HCT116 (cell line): Measurements from ENCODE around the gene ST3GAL5.

Experiments used
- EGR1 ChIP-seq: IDR thresholded peaks from 2 replicates; pipeline ENCODE4 v1.6.1; 2012; ENCODE audit warnings: low read depth
- ELF1 ChIP-seq: IDR thresholded peaks from 2 replicates; pipeline ENCODE4 v1.6.1; 2012; ENCODE audit warnings: low read depth, borderline replicate concordance
- EZH2 ChIP-seq: fragments of 200-600 bp; sonication (generic); IDR thresholded peaks from 2 replicates; pipeline ENCODE4 v1.6.1; 2017; ENCODE audit warnings: antibody characterized with exemption, mixed run types
- EZH2phosphoT487 ChIP-seq: fragments of 200-600 bp; IDR thresholded peaks from 2 replicates; pipeline ENCODE4 v1.6.1; 2018; ENCODE audit warnings: antibody characterized with exemption, borderline replicate concordance
- POLR2A ChIP-seq: IDR thresholded peaks from 2 replicates; pipeline ENCODE4 v1.7.0; 2011; ENCODE audit warnings: borderline replicate concordance; ENCODE audit not compliant: insufficient read depth, insufficient read length; ENCODE audit errors: extremely low read depth
- POLR2AphosphoS5 ChIP-seq: IDR thresholded peaks from 2 replicates; pipeline ENCODE4 v1.6.1; 2011; ENCODE audit warnings: mild to moderate bottlenecking, low read depth, low read length, moderate library complexity
- SIN3A ChIP-seq: IDR thresholded peaks from 2 replicates; pipeline ENCODE4 v1.6.1; 2012; ENCODE audit warnings: low read depth
- SP1 ChIP-seq: IDR thresholded peaks from 2 replicates; pipeline ENCODE4 v1.6.1; 2012; ENCODE audit warnings: low read depth
- YY1 ChIP-seq: IDR thresholded peaks from 2 replicates; pipeline ENCODE4 v1.6.1; 2011; ENCODE audit warnings: low read length, low read depth, moderate library complexity, mild to moderate bottlenecking; ENCODE audit not compliant: insufficient replicate concordance; ENCODE audit errors: extremely low read depth
- ZFX ChIP-seq: fragments of 450-650 bp; IDR thresholded peaks from 2 replicates; pipeline ENCODE4 v1.6.1; 2017
- TF ChIP-seq, protein P1 (sequence below), 3 experiments: fragments of 200-600 bp in 1 of 3; sonication (generic) in 1 of 3; IDR thresholded peaks in 2 of 3; conservative IDR thresholded peaks in 1 of 3; 2 replicates each; pipeline ENCODE4 v1.5.1; 2012 to 2017; ENCODE audit warnings: low read depth in 2 of 3, low read length in 2 of 3, antibody characterized with exemption in 1 of 3, borderline replicate concordance in 1 of 3, control low read depth in 1 of 3, mild to moderate bottlenecking in 1 of 3, mixed read lengths in 1 of 3, mixed run types in 1 of 3, moderate library complexity in 1 of 3; ENCODE audit not compliant: insufficient read depth in 1 of 3
- TF ChIP-seq, protein P2 (sequence below): IDR thresholded peaks from 2 replicates; pipeline ENCODE4 v1.6.1; 2012; ENCODE audit warnings: low read depth
- TF ChIP-seq, protein P3 (sequence below): IDR thresholded peaks from 2 replicates; pipeline ENCODE4 v1.6.1; 2012

DNA sequence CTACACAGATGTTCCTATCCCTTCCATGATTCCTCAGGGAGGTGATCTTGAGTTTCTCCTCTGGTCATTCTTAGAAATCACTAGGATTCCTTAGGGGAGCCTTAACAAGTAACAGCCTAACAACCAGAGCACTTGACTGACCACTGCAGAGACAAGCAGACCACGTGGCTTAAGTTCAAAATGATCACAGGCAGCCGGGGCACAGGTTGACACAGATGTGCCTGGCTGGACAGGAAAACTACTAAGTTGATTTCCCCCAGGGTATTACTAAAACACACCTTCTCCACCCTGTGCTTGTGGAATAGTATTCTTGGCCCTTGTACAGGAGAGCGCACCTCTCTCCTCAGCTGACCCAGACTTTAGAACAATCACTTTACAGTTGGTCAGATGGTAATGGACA lies 29.9 kb downstream of the ST3GAL5 start:
- TF ChIP-seq, protein P1, sequence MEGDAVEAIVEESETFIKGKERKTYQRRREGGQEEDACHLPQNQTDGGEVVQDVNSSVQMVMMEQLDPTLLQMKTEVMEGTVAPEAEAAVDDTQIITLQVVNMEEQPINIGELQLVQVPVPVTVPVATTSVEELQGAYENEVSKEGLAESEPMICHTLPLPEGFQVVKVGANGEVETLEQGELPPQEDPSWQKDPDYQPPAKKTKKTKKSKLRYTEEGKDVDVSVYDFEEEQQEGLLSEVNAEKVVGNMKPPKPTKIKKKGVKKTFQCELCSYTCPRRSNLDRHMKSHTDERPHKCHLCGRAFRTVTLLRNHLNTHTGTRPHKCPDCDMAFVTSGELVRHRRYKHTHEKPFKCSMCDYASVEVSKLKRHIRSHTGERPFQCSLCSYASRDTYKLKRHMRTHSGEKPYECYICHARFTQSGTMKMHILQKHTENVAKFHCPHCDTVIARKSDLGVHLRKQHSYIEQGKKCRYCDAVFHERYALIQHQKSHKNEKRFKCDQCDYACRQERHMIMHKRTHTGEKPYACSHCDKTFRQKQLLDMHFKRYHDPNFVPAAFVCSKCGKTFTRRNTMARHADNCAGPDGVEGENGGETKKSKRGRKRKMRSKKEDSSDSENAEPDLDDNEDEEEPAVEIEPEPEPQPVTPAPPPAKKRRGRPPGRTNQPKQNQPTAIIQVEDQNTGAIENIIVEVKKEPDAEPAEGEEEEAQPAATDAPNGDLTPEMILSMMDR (IDR thresholded peaks at IDR 0.05 in 2 of 3, conservative IDR thresholded peaks at IDR 0.05 in 1 of 3; ENCODE audit: borderline replicate concordance in 1 of 3, insufficient read depth in 1 of 3, low read depth in 2 of 3, low read length in 2 of 3): no peak
- TF ChIP-seq EGR1: no peak
- TF ChIP-seq POLR2A: no peak
- TF ChIP-seq SIN3A: no peak
- TF ChIP-seq POLR2AphosphoS5: no peak
- TF ChIP-seq EZH2: no peak
- no peak for TF ChIP-seq ELF1
- TF ChIP-seq, protein P2, sequence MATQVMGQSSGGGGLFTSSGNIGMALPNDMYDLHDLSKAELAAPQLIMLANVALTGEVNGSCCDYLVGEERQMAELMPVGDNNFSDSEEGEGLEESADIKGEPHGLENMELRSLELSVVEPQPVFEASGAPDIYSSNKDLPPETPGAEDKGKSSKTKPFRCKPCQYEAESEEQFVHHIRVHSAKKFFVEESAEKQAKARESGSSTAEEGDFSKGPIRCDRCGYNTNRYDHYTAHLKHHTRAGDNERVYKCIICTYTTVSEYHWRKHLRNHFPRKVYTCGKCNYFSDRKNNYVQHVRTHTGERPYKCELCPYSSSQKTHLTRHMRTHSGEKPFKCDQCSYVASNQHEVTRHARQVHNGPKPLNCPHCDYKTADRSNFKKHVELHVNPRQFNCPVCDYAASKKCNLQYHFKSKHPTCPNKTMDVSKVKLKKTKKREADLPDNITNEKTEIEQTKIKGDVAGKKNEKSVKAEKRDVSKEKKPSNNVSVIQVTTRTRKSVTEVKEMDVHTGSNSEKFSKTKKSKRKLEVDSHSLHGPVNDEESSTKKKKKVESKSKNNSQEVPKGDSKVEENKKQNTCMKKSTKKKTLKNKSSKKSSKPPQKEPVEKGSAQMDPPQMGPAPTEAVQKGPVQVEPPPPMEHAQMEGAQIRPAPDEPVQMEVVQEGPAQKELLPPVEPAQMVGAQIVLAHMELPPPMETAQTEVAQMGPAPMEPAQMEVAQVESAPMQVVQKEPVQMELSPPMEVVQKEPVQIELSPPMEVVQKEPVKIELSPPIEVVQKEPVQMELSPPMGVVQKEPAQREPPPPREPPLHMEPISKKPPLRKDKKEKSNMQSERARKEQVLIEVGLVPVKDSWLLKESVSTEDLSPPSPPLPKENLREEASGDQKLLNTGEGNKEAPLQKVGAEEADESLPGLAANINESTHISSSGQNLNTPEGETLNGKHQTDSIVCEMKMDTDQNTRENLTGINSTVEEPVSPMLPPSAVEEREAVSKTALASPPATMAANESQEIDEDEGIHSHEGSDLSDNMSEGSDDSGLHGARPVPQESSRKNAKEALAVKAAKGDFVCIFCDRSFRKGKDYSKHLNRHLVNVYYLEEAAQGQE: no peak
- no peak for TF ChIP-seq EZH2phosphoT487
- no peak for TF ChIP-seq ZFX
- TF ChIP-seq, protein P3, sequence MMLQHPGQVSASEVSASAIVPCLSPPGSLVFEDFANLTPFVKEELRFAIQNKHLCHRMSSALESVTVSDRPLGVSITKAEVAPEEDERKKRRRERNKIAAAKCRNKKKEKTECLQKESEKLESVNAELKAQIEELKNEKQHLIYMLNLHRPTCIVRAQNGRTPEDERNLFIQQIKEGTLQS: no peak
- TF ChIP-seq SP1: no peak
- no peak for TF ChIP-seq YY1
